HG03045 (cell line): Measurements from ENCODE around the gene TNFRSF4.
"Not testable (repeated sequence)": the region's sequence is repeated elsewhere in the genome, so short reads cannot be mapped to it uniquely, and the experiment has no call there.

Experiments used
- ATAC-seq: cut with Tn5 transposase; IDR thresholded peaks from one replicate; pipeline ENCODE4 v1.9.1; 2021; ENCODE audit warnings: mild to moderate bottlenecking, moderate library complexity; ENCODE audit not compliant: unreplicated experiment

The TNFRSF4 gene

GRCh38 chr1:1213345-1214265, at the start of gene TNFRSF4:
TSS of gene TNFRSF4 (minus strand) at chr1:1214153. CDS start at chr1:1214127, 26 bp downstream.
- no peak for ATAC-seq

GRCh38 chr1:1262758-1263157, 48.8 kb upstream of the TNFRSF4 start:
- no peak for ATAC-seq

GRCh38 chr1:1262071-1262470, 48.1 kb upstream of the TNFRSF4 start:
- no peak for ATAC-seq

- ATAC-seq: no peak
These were observed 47.0 kb upstream of the TNFRSF4 start for GRCh38 chr1:1260843-1261560.

GRCh38 chr1:1259951-1260600, 46.1 kb upstream of the TNFRSF4 start:
- ATAC-seq: no peak

GRCh38 chr1:1259540-1259939, 45.6 kb upstream of the TNFRSF4 start:
- no peak for ATAC-seq

GRCh38 chr1:1259119-1259488, 45.2 kb upstream of the TNFRSF4 start:
- no peak for ATAC-seq

GRCh38 chr1:1256956-1257871, 43.3 kb upstream of the TNFRSF4 start:
- ATAC-seq: no peak

GRCh38 chr1:1255611-1256010, 41.7 kb upstream of the TNFRSF4 start:
- no peak for ATAC-seq

- ATAC-seq: no peak
These were observed 41.1 kb upstream of the TNFRSF4 start for GRCh38 chr1:1255078-1255477.

- ATAC-seq: no peak
These were observed 40.7 kb upstream of the TNFRSF4 start for GRCh38 chr1:1254667-1254998.

- ATAC-seq: no peak
These were observed 40.2 kb upstream of the TNFRSF4 start for GRCh38 chr1:1253972-1254666.

GRCh38 chr1:1253314-1253713, 39.4 kb upstream of the TNFRSF4 start:
- no peak for ATAC-seq

GRCh38 chr1:1250786-1251284, 36.9 kb upstream of the TNFRSF4 start:
- no peak for ATAC-seq

GRCh38 chr1:1248009-1248913, 34.3 kb upstream of the TNFRSF4 start:
- not testable (repeated sequence) for ATAC-seq

- no peak for ATAC-seq
These were observed 33.5 kb upstream of the TNFRSF4 start for GRCh38 chr1:1247341-1247913.

GRCh38 chr1:1246577-1247340, 32.8 kb upstream of the TNFRSF4 start, which contains the start of gene C1QTNF12:
TSS of gene C1QTNF12 (minus strand) at chr1:1246722. CDS start at chr1:1246690, 32 bp downstream.
- ATAC-seq: no peak
